HG02938 (cell line): ENCODE results near the gene CACNB2.
"Not testable (repeated sequence)": the region's sequence is repeated elsewhere in the genome, so short reads cannot be mapped to it uniquely, and the experiment has no call there.

Experiments used
- ATAC-seq: cut with Tn5 transposase; IDR thresholded peaks from one replicate; pipeline ENCODE4 v1.9.1; 2021; ENCODE audit warnings: mild to moderate bottlenecking, moderate library complexity; ENCODE audit not compliant: unreplicated experiment

CACNB2 gene

DNA sequence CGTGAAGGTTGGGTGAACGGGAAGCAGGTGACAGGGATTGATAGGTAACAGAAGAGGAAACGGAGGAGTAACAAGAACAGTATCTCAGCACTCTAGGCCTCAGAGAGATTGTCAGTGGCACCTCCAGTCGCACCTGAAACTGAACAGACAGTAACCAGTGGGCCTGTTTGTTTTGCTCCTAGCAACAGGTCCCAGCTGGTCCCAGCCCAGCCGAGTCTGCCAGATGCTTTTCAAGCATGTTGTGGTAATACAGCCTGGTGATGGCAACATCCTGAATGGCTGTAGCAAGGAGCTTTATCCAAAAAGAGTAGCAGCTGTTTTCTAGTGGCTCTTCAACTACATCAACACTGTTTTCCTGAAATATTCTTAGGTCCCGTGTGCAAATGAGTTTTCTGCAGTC lies 4.7 kb downstream of the CACNB2 start:
- no peak for ATAC-seq

GRCh38 chr10:18145652-18146051 lies 5.4 kb downstream of the CACNB2 start:
- no peak for ATAC-seq

DNA sequence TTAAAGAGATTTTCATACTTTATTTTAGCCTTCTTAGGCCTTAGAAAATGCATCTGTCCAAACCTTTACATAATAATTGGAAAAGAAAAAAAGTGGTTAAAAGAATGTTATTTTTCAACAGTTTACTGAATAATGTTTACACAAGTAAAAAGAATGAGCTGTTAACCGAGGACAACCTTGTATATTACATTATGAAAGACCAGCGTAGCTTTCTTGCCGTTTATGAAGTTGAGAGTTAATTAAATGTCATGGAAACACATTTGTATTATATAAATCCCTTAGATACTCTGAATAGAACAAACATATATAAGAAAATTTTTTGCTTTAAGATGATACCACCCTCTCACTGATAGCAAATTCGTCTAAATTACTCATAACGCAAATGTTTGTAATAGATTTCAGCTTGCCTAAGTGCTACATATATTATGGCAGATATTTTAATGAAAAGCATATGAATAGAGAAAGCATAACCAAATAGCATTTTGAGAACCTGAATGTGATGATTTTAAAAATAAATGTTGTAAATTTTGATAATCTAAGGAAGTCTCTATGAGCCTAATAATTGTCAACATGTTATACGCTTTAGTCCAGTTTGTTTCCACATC lies 9.1 kb downstream of the CACNB2 start:
- no peak for ATAC-seq

- ATAC-seq: no peak
These were observed 11.2 kb downstream of the CACNB2 start for GRCh38 chr10:18151356-18151890.

GRCh38 chr10:18153381-18153780 lies 13.2 kb downstream of the CACNB2 start:
- ATAC-seq: not testable (repeated sequence)

DNA sequence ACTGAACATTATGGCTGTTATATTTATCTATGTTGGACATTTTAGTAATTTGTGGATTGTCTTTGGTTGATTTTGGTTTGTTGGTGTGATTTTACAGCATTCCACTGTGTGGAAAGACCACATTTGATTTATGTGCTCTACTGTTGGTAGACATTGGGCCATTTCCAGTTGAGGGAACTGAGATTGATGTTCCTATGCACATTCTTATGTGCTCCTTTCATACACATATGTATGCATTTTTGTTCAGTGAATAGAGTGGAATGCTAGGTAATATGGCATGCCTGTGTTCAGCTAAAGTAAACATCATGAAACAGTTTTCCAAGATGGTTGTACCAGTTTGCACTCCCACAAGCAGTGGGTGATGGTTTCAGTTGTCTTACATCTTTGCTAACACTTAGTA lies 15.1 kb downstream of the CACNB2 start:
- no peak for ATAC-seq

DNA sequence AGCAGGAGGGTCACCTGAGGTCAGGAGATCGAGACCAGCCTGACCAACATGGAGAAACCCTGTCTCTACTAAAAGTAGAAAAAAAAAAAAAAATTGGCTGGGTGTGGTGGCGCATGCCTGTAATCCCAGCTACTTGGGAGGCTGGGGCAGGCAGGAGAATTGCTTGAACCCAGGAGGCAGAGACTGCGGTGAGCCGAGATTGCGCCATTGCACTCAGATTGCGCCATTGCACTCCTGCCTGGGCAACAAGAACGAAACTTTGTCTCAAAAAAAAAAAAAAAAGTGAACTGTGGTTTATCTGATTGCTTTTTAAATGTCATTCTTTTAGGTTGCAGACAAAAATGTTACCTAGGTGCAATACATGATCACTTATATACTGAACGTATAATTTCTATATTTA lies 16.6 kb downstream of the CACNB2 start:
- not testable (repeated sequence) for ATAC-seq

DNA sequence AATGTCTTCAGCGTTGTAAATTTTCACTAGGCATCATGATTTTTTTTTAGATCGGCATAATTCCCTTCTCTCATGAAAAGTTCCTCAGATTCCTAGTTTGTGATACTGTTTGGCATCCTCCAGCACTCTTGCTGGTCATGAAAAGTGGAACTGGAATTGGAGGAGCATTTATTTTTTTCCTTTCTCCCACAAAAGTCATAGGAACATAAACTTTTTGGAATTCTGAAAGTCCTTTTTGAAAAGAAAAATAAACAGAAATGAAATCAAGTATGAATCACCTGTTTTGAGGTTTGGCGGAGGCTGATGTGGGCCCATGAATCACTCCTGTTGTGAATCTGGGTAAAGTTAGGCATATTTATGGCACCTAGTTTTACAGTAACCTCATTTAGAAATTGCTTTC lies 17.7 kb downstream of the CACNB2 start:
- ATAC-seq: no peak

- ATAC-seq: no peak
These were observed 18.6 kb downstream of the CACNB2 start for GRCh38 chr10:18158773-18159265.

GRCh38 chr10:18159557-18159956 lies 19.3 kb downstream of the CACNB2 start:
- no peak for ATAC-seq

DNA sequence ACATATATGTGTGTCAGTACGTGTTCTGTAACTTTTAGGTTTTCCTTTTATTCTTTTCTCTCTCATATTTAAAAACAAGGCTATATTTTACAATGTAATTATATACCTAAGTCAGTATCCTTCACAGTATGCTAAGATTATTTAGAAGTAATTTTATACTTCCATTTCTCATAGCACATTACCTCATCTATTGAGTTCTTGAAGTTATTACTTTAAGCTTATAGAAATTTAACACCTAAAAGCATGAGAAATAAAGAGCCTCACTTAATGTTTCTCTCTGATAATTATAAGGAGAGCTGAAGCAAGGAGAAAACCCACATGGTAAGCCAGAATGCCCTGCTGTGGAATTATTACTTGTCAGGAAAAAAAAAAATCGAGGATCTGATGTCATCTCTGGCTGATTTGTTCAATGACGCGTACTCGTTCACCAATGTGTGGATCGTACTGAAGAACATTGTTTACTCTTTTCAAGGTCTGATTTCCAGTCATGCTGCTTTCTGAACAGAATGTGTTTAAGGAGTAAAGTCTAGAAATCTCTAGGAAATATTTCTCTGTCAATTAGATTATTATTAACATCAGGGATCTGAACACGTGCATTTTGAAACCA lies 21.9 kb downstream of the CACNB2 start:
- no peak for ATAC-seq

GRCh38 chr10:18164093-18164492 lies 23.9 kb downstream of the CACNB2 start:
- no peak for ATAC-seq

GRCh38 chr10:18164748-18165361 lies 24.6 kb downstream of the CACNB2 start:
- ATAC-seq: no peak

DNA sequence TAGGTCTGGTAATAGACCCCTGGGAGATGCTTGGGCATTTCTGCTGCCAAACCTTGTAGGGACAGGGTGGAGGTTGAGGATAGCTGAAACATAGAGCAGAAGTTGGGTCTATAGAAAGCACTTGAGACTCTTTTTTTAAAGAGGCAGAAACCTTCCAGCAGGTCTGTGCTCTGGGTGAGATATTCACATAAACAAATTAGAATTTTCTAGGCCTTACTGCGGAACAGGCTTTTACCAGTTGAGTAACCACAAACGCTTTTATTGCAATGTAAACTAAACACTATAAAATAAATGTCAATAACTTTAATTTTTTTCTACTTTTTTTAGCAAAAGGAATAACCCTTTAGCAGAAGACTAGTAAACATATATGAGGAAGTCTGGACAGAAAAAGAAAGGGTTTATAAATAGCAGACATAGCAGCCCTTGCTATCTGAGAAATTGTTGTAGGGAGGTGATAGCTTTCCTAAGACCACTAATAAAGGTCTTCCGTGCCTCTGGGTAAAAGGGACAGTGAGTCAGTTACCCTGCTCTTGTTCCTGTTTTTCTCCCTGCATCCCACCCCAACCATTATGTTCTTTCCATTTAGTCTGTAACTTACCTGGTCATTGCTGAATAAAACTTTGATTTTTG lies 38.7 kb downstream of the CACNB2 start:
- no peak for ATAC-seq

- ATAC-seq: no peak
These were observed 39.7 kb downstream of the CACNB2 start for GRCh38 chr10:18179891-18180290.

DNA sequence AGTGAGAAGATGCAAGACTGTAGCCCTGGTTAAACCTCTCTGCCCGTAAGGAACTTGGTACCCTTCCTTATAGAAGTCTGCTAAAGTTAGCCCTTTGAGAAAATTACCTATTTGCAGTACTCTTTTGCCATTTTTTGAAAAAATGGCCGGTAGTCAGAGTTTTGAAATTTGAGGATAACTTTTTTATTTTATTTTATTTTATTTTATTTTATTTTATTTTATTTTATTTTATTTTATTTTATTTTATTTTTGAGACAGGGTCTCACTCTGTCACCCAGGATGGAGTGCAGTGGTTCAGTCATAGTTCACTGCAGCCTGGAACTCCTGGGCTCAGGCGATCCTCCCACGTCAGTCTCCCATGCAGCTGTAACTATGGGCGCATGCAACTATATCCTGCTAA lies 41.2 kb downstream of the CACNB2 start:
- not testable (repeated sequence) for ATAC-seq

- ATAC-seq: no peak
These were observed 45.4 kb downstream of the CACNB2 start for GRCh38 chr10:18185621-18186020.

DNA sequence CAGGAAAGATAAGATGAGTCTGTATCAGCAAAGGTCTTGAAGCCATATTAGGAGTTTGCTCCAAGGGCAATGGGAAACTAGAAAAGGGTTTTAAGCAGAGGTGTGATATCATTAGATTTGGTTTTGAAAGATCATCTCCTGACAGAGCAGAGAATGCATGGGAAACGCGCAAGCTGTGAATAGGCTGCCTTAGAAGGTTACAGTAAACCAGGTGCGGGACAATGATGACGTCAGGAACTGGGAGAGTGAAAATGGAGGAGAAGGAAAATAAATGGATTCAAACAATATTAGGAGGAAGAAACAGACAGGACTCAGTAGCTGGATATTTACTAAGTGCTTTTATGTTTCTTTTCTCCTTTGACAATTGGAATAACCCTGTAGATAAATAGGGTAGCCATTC lies 50.6 kb downstream of the CACNB2 start:
- no peak for ATAC-seq

DNA sequence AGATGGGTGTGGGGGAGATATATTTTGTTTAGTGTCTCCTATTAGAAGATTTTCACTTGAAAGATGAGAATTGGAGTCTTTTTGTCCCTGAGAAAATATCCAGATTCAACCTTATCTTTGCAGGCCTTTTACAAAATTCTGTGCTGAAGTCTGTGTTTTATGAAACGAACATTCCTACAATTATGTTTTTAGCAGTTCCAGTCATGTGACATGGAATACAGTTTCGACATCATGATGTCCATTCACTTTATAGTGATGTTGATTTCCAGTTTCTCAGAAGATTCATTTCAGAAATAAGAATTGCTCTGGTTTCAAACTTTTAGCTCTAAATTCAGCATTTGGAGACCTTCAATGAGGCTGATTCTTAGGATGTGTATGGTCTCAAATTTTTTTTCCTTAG lies 54.4 kb downstream of the CACNB2 start:
- ATAC-seq: no peak

DNA sequence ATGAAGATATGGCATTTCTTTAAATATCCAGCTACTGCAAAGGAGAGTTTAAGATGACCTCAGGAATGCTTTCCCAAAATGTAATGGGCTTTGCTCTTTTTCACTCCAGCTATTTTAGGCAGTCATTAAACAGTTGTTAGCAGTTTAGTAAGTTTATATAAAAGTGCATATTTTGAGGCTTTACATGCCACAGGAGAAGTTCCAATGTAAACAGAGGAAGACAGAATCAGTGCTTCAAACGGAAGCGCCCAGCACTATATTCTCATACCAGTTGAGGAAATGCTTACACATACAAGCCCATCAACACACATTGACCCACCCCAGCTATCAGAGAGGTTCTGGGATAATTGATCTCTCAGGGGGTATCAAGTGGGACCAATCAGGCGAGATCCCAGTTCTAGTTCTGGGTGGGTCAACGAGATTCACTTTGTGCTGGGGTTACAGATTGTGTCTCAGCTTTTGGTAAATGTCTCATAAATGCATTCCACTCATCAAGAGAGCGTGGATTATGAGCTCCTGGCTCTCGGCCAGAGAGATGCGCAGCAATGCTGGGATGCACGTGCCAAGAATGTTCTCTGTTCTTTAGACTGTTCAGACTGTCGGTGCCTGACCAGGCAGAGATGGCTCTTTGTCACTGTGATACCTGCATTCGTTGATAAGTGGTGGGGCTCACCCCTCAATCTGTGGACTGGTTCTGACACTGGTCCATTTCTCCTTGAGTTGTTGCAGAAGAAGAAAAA lies 55.0 kb downstream of the CACNB2 start:
- ATAC-seq: no peak
